ENCODE results near the gene HDAC4. TPM values are rescaled to one million over a fixed set of nuclear protein-coding genes. Genes with fewer than 3 reads are reported as not detected.

HDAC4 gene
- polyA plus RNA-seq, 1 experiment = 8.9 TPM

DNA sequence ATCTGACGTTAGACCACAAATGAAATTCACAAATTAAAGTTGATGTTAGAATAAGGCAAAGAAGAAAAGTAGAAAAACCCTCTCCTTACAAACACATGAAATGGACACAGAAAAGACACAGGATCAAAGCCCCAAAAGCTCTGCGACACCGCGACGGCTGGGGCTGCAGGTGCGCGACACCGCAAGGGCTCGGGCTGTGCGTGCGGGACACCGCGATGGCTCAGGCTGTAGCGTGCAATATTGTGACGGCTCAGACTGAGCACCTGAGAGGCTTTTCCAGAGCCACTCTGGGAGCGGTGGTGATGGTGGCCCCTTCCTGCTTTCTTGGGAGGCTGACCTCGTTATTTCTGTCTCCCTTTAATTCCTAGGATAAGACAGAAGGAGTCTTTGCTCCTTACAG lies 296.0 kb downstream of the HDAC4 start:
- no peaks in the 10 kb centered on the region for H3K27me3 ChIP-seq (ENCODE audit: control insufficient read depth, insufficient read depth, low read length)
- no peaks in the 10 kb centered on the region; the same call in 1 of the 2 replicates for H3K9me3 ChIP-seq (ENCODE audit: control insufficient read depth, insufficient read depth, low read length)
- TF ChIP-seq, protein P1, sequence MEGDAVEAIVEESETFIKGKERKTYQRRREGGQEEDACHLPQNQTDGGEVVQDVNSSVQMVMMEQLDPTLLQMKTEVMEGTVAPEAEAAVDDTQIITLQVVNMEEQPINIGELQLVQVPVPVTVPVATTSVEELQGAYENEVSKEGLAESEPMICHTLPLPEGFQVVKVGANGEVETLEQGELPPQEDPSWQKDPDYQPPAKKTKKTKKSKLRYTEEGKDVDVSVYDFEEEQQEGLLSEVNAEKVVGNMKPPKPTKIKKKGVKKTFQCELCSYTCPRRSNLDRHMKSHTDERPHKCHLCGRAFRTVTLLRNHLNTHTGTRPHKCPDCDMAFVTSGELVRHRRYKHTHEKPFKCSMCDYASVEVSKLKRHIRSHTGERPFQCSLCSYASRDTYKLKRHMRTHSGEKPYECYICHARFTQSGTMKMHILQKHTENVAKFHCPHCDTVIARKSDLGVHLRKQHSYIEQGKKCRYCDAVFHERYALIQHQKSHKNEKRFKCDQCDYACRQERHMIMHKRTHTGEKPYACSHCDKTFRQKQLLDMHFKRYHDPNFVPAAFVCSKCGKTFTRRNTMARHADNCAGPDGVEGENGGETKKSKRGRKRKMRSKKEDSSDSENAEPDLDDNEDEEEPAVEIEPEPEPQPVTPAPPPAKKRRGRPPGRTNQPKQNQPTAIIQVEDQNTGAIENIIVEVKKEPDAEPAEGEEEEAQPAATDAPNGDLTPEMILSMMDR (IDR thresholded peaks at IDR 0.05; ENCODE audit: low read depth, low read length) = no peak
- H3K4me3 ChIP-seq (ENCODE audit: low read depth, low read length) = no peak overlapping the region
- DNase-seq (ENCODE audit: low read depth, low spot score) = no peak
- POLR2A ChIA-PET = no interaction called here
- CTCF ChIA-PET = no interaction called here
- H3K27ac ChIP-seq (ENCODE audit: low read depth, low read length) = no peak overlapping the region

DNA sequence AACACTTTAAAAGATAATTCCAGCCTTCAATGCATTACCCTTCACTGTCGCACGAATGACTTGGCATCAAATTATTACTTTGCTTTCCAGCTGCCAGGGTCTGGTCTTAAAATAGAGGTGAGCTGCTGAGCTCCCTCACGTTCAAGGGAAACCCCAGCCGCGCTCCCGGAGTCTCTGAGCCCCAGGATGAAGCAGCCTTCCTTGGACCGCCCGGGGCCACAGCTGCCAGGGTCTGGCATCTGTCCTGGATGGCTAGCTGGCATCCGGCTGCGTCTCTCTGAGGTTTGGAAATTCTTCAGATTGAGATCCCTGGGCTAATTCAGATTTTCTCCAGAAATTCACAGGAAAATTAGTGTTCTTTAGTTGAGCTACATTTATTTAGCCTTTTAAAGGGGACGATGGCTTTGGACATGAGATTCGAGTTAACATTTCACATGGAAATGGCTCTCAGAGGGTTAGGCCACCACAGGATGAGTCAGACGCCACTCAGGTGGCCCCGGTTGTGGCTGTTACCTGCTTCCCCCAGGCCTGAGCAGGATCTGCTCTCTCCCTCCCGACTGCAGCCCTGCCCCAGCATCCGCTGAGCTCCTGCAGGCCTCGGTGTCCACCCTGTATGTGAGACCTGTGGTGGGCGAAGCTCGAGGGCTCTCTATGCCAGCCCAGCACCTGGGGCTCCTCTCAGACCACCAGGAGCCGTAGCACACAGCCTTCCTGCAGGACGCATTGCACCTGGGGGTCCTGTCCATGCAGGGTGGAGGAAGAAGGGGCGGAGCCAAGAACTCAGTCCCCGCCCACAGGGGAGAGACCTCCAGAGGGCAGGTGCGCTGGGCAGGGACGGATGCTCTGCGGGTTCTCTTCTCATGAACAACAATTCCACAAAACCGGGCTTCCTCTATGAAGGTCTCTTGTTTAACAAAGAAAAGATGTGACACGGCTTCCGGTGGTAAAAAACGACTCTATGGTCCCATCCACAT lies 297.4 kb downstream of the HDAC4 start:
- TF ChIP-seq, protein P1 (IDR thresholded peaks at IDR 0.05; ENCODE audit: low read depth, low read length) = no peak
- Histone ChIP-seq H3K9me3 (ENCODE audit: control insufficient read depth, insufficient read depth, low read length) (no peaks in the 10 kb centered on the region; the same call in 1 of the 2 replicates), H3K27me3 (ENCODE audit: control insufficient read depth, insufficient read depth, low read length) (no peaks in the 10 kb centered on the region), H3K27ac (ENCODE audit: low read depth, low read length) (no peak overlapping the region), H3K4me3 (ENCODE audit: low read depth, low read length) (no peak overlapping the region)
- CTCF ChIA-PET = no interaction called here
- no peak for DNase-seq (ENCODE audit: low read depth, low spot score)
- POLR2A ChIA-PET = no interaction called here

DNA sequence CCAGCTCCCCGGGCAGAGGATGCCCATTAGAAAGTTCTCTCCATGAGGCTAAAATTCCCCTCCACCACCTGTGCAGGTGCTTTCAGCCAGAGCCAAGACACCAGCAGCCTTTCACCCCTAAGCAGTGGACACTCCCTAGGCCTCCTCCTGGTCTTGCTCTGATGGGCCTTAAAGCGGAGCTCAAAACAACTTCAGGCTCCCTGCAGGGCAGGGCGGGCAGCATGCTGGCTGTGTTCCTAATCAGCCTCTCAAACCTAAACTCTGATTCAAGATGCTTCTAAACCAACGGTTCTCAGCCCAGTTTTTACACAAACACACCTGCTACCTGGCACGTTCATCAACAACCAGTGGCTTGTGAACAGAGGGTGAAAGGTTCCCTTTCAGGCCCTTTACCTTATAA lies 298.6 kb downstream of the HDAC4 start:
- Histone ChIP-seq H3K9me3 (ENCODE audit: control insufficient read depth, insufficient read depth, low read length) (no peaks in the 10 kb centered on the region; the same call in 1 of the 2 replicates), H3K27me3 (ENCODE audit: control insufficient read depth, insufficient read depth, low read length) (no peaks in the 10 kb centered on the region), H3K4me3 (ENCODE audit: low read depth, low read length) (no peak overlapping the region), H3K27ac (ENCODE audit: low read depth, low read length) (no peak overlapping the region)
- POLR2A ChIA-PET = no interaction called here
- TF ChIP-seq, protein P1 (IDR thresholded peaks at IDR 0.05; ENCODE audit: low read depth, low read length) = no peak
- CTCF ChIA-PET = no interaction called here
- no peak for DNase-seq (ENCODE audit: low read depth, low spot score)

DNA sequence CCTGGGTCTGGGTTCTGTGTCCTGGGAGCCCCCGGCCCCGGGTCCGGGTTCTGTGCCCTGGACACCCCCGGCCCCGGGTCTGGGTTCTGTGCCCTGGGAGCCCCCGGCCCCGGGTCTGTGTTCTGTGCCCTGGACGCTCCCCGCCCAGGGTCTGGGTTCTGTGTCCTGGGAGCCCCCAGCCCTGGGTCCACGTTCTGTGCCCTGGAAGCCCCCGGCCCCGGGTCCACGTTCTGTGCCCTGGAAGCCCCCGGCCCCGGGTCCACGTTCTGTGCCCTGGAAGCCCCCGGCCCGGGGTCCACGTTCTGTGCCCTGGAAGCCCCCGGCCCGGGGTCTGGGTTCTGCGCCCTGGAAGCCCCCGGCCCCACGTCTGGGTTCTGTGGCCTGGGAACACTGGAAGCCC lies 299.0 kb downstream of the HDAC4 start:
- TF ChIP-seq, protein P1 (IDR thresholded peaks at IDR 0.05; ENCODE audit: low read depth, low read length) = no peak
- Histone ChIP-seq H3K27me3 (ENCODE audit: control insufficient read depth, insufficient read depth, low read length) (no peaks in the 10 kb centered on the region), H3K9me3 (ENCODE audit: control insufficient read depth, insufficient read depth, low read length) (no peaks in the 10 kb centered on the region; the same call in 1 of the 2 replicates), H3K27ac (ENCODE audit: low read depth, low read length) (no peak overlapping the region), H3K4me3 (ENCODE audit: low read depth, low read length) (no peak overlapping the region)
- DNase-seq (ENCODE audit: low read depth, low spot score) = no peak
- ChIA-PET POLR2A (no interaction called here), CTCF (no interaction called here)

DNA sequence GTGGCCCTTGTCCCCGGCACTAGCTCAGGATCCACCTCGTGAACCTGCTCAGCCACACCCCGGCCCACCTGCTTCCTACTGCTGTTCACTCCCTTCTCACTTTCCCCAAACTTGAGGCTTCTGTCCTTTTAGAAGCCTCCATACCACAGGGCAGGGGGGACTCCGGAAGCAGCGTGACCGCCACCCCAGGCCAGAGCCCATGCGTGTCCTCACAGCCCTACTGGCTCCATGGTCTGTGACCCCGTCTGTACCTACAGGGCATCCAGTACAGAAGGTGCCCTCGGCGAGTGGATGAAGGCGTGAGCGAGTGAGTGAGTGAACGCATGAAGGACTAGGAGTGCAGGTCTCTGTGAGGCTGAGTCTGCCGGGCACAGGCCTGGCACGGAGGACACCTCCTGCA lies 299.7 kb downstream of the HDAC4 start:
- Histone ChIP-seq H3K4me3 (ENCODE audit: low read depth, low read length) (no peak overlapping the region), H3K27me3 (ENCODE audit: control insufficient read depth, insufficient read depth, low read length) (no peaks in the 10 kb centered on the region), H3K9me3 (ENCODE audit: control insufficient read depth, insufficient read depth, low read length) (no peaks in the 10 kb centered on the region; the same call in 1 of the 2 replicates), H3K27ac (ENCODE audit: low read depth, low read length) (no peak overlapping the region)
- CTCF ChIA-PET = no interaction called here
- DNase-seq (ENCODE audit: low read depth, low spot score) = no peak
- POLR2A ChIA-PET = no interaction called here
- TF ChIP-seq, protein P1 (IDR thresholded peaks at IDR 0.05; ENCODE audit: low read depth, low read length) = no peak

Measured in AG04450 (cell line).